ENCODE measurements around the gene KCNK10. TPM values are rescaled to one million over a fixed set of nuclear protein-coding genes. Genes with fewer than 3 reads are reported as not detected.

The KCNK10 gene
- total and polyA plus RNA-seq, 2 of the 8 experiments (the other 6 are each of a cell fraction or from before 2014, with no cell fraction given), result 0.45 to 0.63 TPM

GRCh38 chr14:88233915-88234314 lies 89.2 kb downstream of the KCNK10 start:
- Histone ChIP-seq H3K27ac (ENCODE audit: low read depth, low read length) (no peak overlapping the region), H3K23me2 (ENCODE audit: low read depth, low read length) (no peaks in the 10 kb centered on the region), H3K18ac (ENCODE audit: extremely low read depth, low read length) (no peak overlapping the region), H2BK15ac (ENCODE audit: low read length) (no peak overlapping the region), H4K8ac (ENCODE audit: extremely low read depth, insufficient read depth, low read length) (no peak overlapping the region), H3K79me2 (ENCODE audit: control insufficient read depth in 1 of 2, insufficient read depth in 2 of 2, low read length in 2 of 2) (no peaks in the 10 kb centered on the region), H3K4me1 (replicated peaks in 1 of 4; ENCODE audit: control insufficient read depth in 3 of 4, insufficient read depth in 4 of 4, low read length in 3 of 4) (peaks cover 0 to 6% (median 0%) of the 10 kb centered on the region in 4 experiments; a peak in 1 of 7 replicates), H3K23ac (ENCODE audit: insufficient read length) (no peak overlapping the region), H3K27me3 (replicated peaks in 1 of 4; ENCODE audit: control insufficient read depth in 3 of 4, extremely low read depth in 1 of 4, insufficient read depth in 3 of 4, low read length in 3 of 4) (no peaks in the 10 kb centered on the region), H2BK5ac (ENCODE audit: low read depth, low read length) (no peak overlapping the region), H3K14ac (ENCODE audit: insufficient read length) (no peak overlapping the region), H2AFZ (ENCODE audit: low read length) (no peak overlapping the region), H3K36me3 (ENCODE audit: control insufficient read depth in 2 of 4, insufficient read depth in 4 of 4, low read length in 3 of 4) (no peaks in the 10 kb centered on the region), H3K9me3 (ENCODE audit: insufficient read depth in 2 of 2, low read depth in 1 of 2, low read length in 1 of 2) (no peaks in the 10 kb centered on the region), H3K4me2 (ENCODE audit: insufficient read depth in 1 of 2, low read depth in 2 of 2, low read length in 2 of 2) (no peak overlapping the region), H2AK5ac (ENCODE audit: low read depth, low read length) (no peak overlapping the region), H3K56ac (replicated peaks; ENCODE audit: insufficient read length, low read depth, low read length) (no peak overlapping the region), H3K79me1 (ENCODE audit: low read depth, low read length) (no peaks in the 10 kb centered on the region), H3K4me3 (ENCODE audit: extremely low read depth in 1 of 4, insufficient read depth in 2 of 4, low read depth in 3 of 4, low read length in 4 of 4) (no peak overlapping the region), H4K91ac (replicated peaks; ENCODE audit: insufficient read length, low read length) (no peak overlapping the region), H2BK20ac (ENCODE audit: low read length) (no peak overlapping the region), H4K5ac (ENCODE audit: insufficient read length, low read depth, low read length) (no peak overlapping the region), H3K4ac (replicated peaks; ENCODE audit: insufficient read length, low read depth, low read length) (no peak overlapping the region), H4K20me1 (replicated peaks in 1 of 2; ENCODE audit: control insufficient read depth in 1 of 2, insufficient read depth in 2 of 2, low read length in 2 of 2) (no peaks in the 10 kb centered on the region), H2BK120ac (replicated peaks; ENCODE audit: low read depth, low read length) (no peak overlapping the region), H3K9ac (replicated peaks in 1 of 4; ENCODE audit: extremely low read depth in 1 of 4, low read depth in 3 of 4, low read length in 3 of 4) (no peak overlapping the region), H2BK12ac (ENCODE audit: low read depth, low read length) (no peak overlapping the region)
- FAIRE-seq (peak; percentile 91), DNase-seq (ENCODE audit: low read depth in 1 of 2, low spot score in 2 of 2) (peak in 1 of 2 experiments; percentile 3)
- POLR2A ChIA-PET (ENCODE audit: partially characterized antibody), result no interaction called here
- WGBS, 2 experiments (ENCODE audit: extremely low coverage in 1 of 2, insufficient coverage in 1 of 2, insufficient read length in 1 of 2, insufficient replicate concordance in 2 of 2, low coverage in 1 of 2, low lambda C conversion rate in 2 of 2, missing lambda C conversion rate in 1 of 2), result 48% methylated on average over 5 of the region's 5 CpGs; no CpG with 5 or more reads in 1 of the 2 experiments
- TF ChIP-seq CTCF (IDR thresholded peaks at IDR 0.05; ENCODE audit: control extremely low read depth in 1 of 3, insufficient read depth in 1 of 3, low read depth in 1 of 3, low read length in 3 of 3), result peak; percentile 34 to 81 (median 68)
- no peak for TF ChIP-seq MAFK (IDR thresholded peaks at IDR 0.05; ENCODE audit: low read depth, low read length)
- TF ChIP-seq RAD21 (IDR thresholded peaks at IDR 0.05 in 1 of 2, conservative IDR thresholded peaks at IDR 0.05 in 1 of 2; ENCODE audit: low read depth in 2 of 2, low read length in 2 of 2), result peak; percentile 70 to 77
- TF ChIP-seq ASH2L (IDR thresholded peaks at IDR 0.05; ENCODE audit: low read length), result no peak
- CTCF ChIA-PET (ENCODE audit: partially characterized antibody), result interaction anchor here (0.8 to 8.6 kb wide), 21 partner anchors 9 to 308 kb away, joined by 3 to 114 read pairs (median 6); no protein-coding TSS in a partner anchor

Measured in H1 (cell line).